HepG2 (cell line): ENCODE results near the gene FAT1. TPM values are rescaled to one million over a fixed set of nuclear protein-coding genes. Genes with fewer than 3 reads are reported as not detected.

Experiments
- ATAC-seq: fragments of 200-7000 bp; cut with Tn5 transposase; 3 replicates; pipeline ENCODE4 v1.9.1; 2020; ENCODE audit warnings: mild to moderate bottlenecking, moderate library complexity
- BruUV-seq: library from RNA; stranded (reverse); fragments of 400-500 nt; replicated peaks from 2 replicates; lab custom pipeline; 2021; lab: Mats Ljungman, UMichigan
- CTCF ChIA-PET: fragments of 300-600 bp; formaldehyde crosslinking; extraction: SDS; loops from one replicate; lab custom pipeline; 2021; ENCODE audit warnings: low total read pairs, inconsistent platforms, low intra/inter-chr PET ratio; lab: Yijun Ruan, JAX
- POLR2A ChIA-PET: fragments of 350-600 bp; sonication (Branson Sonifier 250); formaldehyde crosslinking; loops from one replicate; lab custom pipeline; 2020; ENCODE audit warnings: antibody characterized with exemption, inconsistent platforms; lab: Yijun Ruan, JAX
- DNase-seq: peaks from one replicate; pipeline ENCODE4 v3.0.0-alpha.2; 2015; ENCODE audit warnings: low spot score
- FAIRE-seq: peaks from 3 replicates; lab custom pipeline; 2011; peaks lifted over from hg19 to GRCh38; lab: Jason Lieb, UNC
- H2AFZ ChIP-seq: one replicate; pipeline ENCODE4 v1.6.1; 2011; ENCODE audit warnings: low read length, inconsistent platforms
- H3K27ac ChIP-seq: fragments of 300-600 bp; 3 replicates; pipeline ENCODE4 v1.8.0; 2011; ENCODE audit warnings: mixed run types, mild to moderate bottlenecking, mixed read lengths, low read length, inconsistent platforms; ENCODE audit not compliant: insufficient read depth; ENCODE audit errors: extremely low read length
- H3K27me3 ChIP-seq, 2 experiments: fragments of 200-600 bp in 1 of 2; 2 replicates in 1 of 2; 3 replicates in 1 of 2; pipeline versions ENCODE4 v1.6.0 to v1.8.0; 2011; ENCODE audit warnings: low read length in 2 of 2, mild to moderate bottlenecking in 2 of 2, moderate library complexity in 2 of 2, inconsistent platforms in 1 of 2; ENCODE audit not compliant: insufficient read depth in 2 of 2, control insufficient read depth in 1 of 2
- H3K36me3 ChIP-seq, 2 experiments: fragments of 200-600 bp in 1 of 2; replicated peaks in 1 of 2; 2 replicates in 1 of 2; 3 replicates in 1 of 2; pipeline versions ENCODE4 v1.5.1 to v1.8.0; 2011; ENCODE audit warnings: low read length in 2 of 2, inconsistent platforms in 1 of 2; ENCODE audit not compliant: insufficient read depth in 2 of 2, control insufficient read depth in 1 of 2
- H3K4me1 ChIP-seq: 2 replicates; pipeline ENCODE4 v1.5.1; 2012; ENCODE audit warnings: low read length, inconsistent platforms; ENCODE audit not compliant: insufficient read depth
- H3K4me2 ChIP-seq: 2 replicates; pipeline ENCODE4 v1.6.0; 2011; ENCODE audit warnings: low read depth, low read length, inconsistent platforms
- H3K4me3 ChIP-seq, 3 experiments: fragments of 200-600 bp in 1 of 3; sonication (generic), shearing (Covaris generic) in 1 of 3; replicated peaks in 1 of 3; 2 replicates each; pipeline ENCODE4 v1.5.1; 2011 to 2016; ENCODE audit warnings: low read length in 3 of 3, inconsistent platforms in 2 of 3, low read depth in 2 of 3, mild to moderate bottlenecking in 2 of 3, control low read depth in 1 of 3, mixed read lengths in 1 of 3; ENCODE audit not compliant: insufficient read depth in 1 of 3
- H3K79me2 ChIP-seq: one replicate; pipeline ENCODE4 v1.6.1; 2011; ENCODE audit warnings: low read length, inconsistent platforms; ENCODE audit not compliant: insufficient read depth
- H3K9ac ChIP-seq: 2 replicates; pipeline ENCODE4 v1.6.0; 2011; ENCODE audit warnings: mild to moderate bottlenecking, low read depth, low read length, inconsistent platforms; ENCODE audit not compliant: insufficient read depth
- H3K9me3 ChIP-seq: 2 replicates; pipeline ENCODE4 v1.5.1; 2012; ENCODE audit warnings: mild to moderate bottlenecking, low read length
- H4K20me1 ChIP-seq: 2 replicates; pipeline ENCODE4 v1.6.0; 2011; ENCODE audit warnings: inconsistent platforms, mild to moderate bottlenecking, low read length, moderate library complexity; ENCODE audit not compliant: insufficient read depth
- BORCS8-MEF2B ChIP-seq: sonication (generic); formaldehyde crosslinking; IDR thresholded peaks from 2 replicates; pipeline ENCODE4 v1.8.0; 2022; ENCODE audit warnings: mild to moderate bottlenecking, missing genetic modification reagents
- CBX1 ChIP-seq: IDR thresholded peaks from one replicate; pipeline ENCODE4 v1.6.1; 2016; ENCODE audit warnings: antibody characterized with exemption, low read depth
- CCAR2 ChIP-seq: fragments of 200-400 bp; formaldehyde crosslinking; optimal IDR thresholded peaks from 2 replicates; pipeline ENCODE3; 2018; ENCODE audit warnings: low read depth, mild to moderate bottlenecking, low read length, moderate library complexity
- FOXP1 ChIP-seq, 2 experiments: fragments of 450-650 bp in 1 of 2; IDR thresholded peaks; 2 replicates each; pipeline ENCODE4 v1.6.1; 2017 to 2018; ENCODE audit warnings: antibody characterized with exemption in 1 of 2
- GATAD2A ChIP-seq: IDR thresholded peaks from 2 replicates; pipeline ENCODE4 v1.6.1; 2016
- GTF3A ChIP-seq: sonication (generic); formaldehyde crosslinking; conservative IDR thresholded peaks from 2 replicates; pipeline ENCODE4 v1.4.0; 2020; ENCODE audit warnings: mild to moderate bottlenecking, missing genetic modification reagents
- HMG20B ChIP-seq: conservative IDR thresholded peaks from 2 replicates; pipeline ENCODE4 v1.6.1; 2016; ENCODE audit warnings: missing genetic modification reagents, missing compliant biosample characterization
- HNF4A ChIP-seq: sonication (generic); formaldehyde crosslinking; IDR thresholded peaks from 2 replicates; pipeline ENCODE4 v1.4.0; 2020; ENCODE audit warnings: missing genetic modification reagents
- NFYC ChIP-seq: IDR thresholded peaks from 2 replicates; pipeline ENCODE4 v1.6.1; 2016; ENCODE audit warnings: missing genetic modification reagents, missing compliant biosample characterization
- PCBP2 ChIP-seq: fragments of 200-400 bp; formaldehyde crosslinking; optimal IDR thresholded peaks from 2 replicates; pipeline ENCODE3; 2018; ENCODE audit warnings: low read length, low read depth; ENCODE audit not compliant: poor library complexity, severe bottlenecking
- RBAK ChIP-seq: sonication (generic); formaldehyde crosslinking; IDR thresholded peaks from 2 replicates; pipeline ENCODE4 v1.5.1; 2020; ENCODE audit warnings: mild to moderate bottlenecking, missing genetic modification reagents
- SPEN ChIP-seq: sonication (generic); formaldehyde crosslinking; IDR thresholded peaks from 2 replicates; pipeline ENCODE4 v1.5.1; 2020; ENCODE audit warnings: low read depth, mild to moderate bottlenecking, missing genetic modification reagents
- U2AF2 ChIP-seq: fragments of 200-400 bp; formaldehyde crosslinking; IDR thresholded peaks from 2 replicates; pipeline ENCODE4 v1.6.1; 2017; ENCODE audit warnings: low read depth, mild to moderate bottlenecking, low read length
- YEATS4 ChIP-seq: sonication (generic); formaldehyde crosslinking; IDR thresholded peaks from 2 replicates; pipeline ENCODE4 v1.4.0; 2020; ENCODE audit warnings: missing genetic modification reagents, borderline replicate concordance
- ZNF234 ChIP-seq: sonication (generic); formaldehyde crosslinking; conservative IDR thresholded peaks from 2 replicates; pipeline ENCODE4 v1.5.1; 2020; ENCODE audit warnings: mild to moderate bottlenecking, missing genetic modification reagents
- ZNF292 ChIP-seq: sonication (generic); formaldehyde crosslinking; IDR thresholded peaks from 2 replicates; pipeline ENCODE4 v1.8.1; 2022; ENCODE audit warnings: mild to moderate bottlenecking, low read depth, missing genetic modification reagents, borderline replicate concordance
- ZNF337 ChIP-seq: sonication (generic); formaldehyde crosslinking; IDR thresholded peaks from 2 replicates; pipeline ENCODE4 v1.5.1; 2020; ENCODE audit warnings: missing genetic modification reagents, low read depth, mild to moderate bottlenecking, borderline replicate concordance
- ZNF343 ChIP-seq: sonication (generic); formaldehyde crosslinking; IDR thresholded peaks from 2 replicates; pipeline ENCODE4 v1.4.0; 2020; ENCODE audit warnings: mild to moderate bottlenecking, missing genetic modification reagents
- ZNF460 ChIP-seq: sonication (generic); formaldehyde crosslinking; IDR thresholded peaks from 2 replicates; pipeline ENCODE4 v1.5.1; 2020; ENCODE audit warnings: missing genetic modification reagents, mild to moderate bottlenecking, borderline replicate concordance
- WGBS: methylation state at CpG from one replicate; pipeline ENCODE4 v1.1.6; 2017; ENCODE audit warnings: low lambda C conversion rate; 5-methylcytosine and 5-hydroxymethylcytosine counted together
- in situ Hi-C: cut with HindIII; loops from 2 replicates; pipeline ENCODE4 v1.10.0; 2017; ENCODE audit warnings: low pct_unique_long_range_greater_than_20kb; ENCODE audit not compliant: extremely low pct_ligation_motif_present
- intact Hi-C: fragments of 100-400 bp; cut with micrococcal nuclease; formaldehyde crosslinking; loops from one replicate; pipeline ENCODE4 v1.10.0; 2022; ENCODE audit not compliant: unreplicated experiment
- polyA plus RNA-seq, 8 experiments: library from polyadenylated mRNA; depleted of rRNA in 3 of 8; stranded (reverse) in 7 of 8; unstranded in 1 of 8; fragments of >200 nt; fragmentation: Illumina TruSeq in 4 of 8; extraction: Trizol in 4 of 8; gene quantifications; 2 replicates each; pipeline versions ENCODE4 v1.2.1 to v1.2.3, GENCODE V29; 2011 to 2016; ENCODE audit warnings: low read depth in 4 of 8, missing spikeins in 1 of 8, mixed read lengths in 1 of 8; ENCODE audit not compliant: insufficient read depth in 1 of 8
- total RNA-seq, 5 experiments: library from RNA; depleted of rRNA; stranded (reverse); fragments of >200 nt; fragmentation: Illumina TruSeq; extraction: Trizol; gene quantifications; 2 replicates each; pipeline ENCODE4 v1.2.3, GENCODE V29; 2016; ENCODE audit warnings: low read depth in 1 of 5
- TF ChIP-seq, protein P1 (sequence below): sonication (generic); formaldehyde crosslinking; IDR thresholded peaks from 2 replicates; pipeline ENCODE4 v1.5.0; 2020; ENCODE audit warnings: missing genetic modification reagents, mild to moderate bottlenecking, borderline replicate concordance
- TF ChIP-seq, protein P2 (sequence below): IDR thresholded peaks from 2 replicates; pipeline ENCODE4 v1.6.1; 2016; ENCODE audit warnings: mild to moderate bottlenecking
- TF ChIP-seq, protein P3 (sequence below): sonication (generic); formaldehyde crosslinking; IDR thresholded peaks from 2 replicates; pipeline ENCODE4 v1.5.0; 2020; ENCODE audit warnings: mild to moderate bottlenecking, missing genetic modification reagents, borderline replicate concordance

Gene FAT1
- total and polyA plus RNA-seq, 2 of the 13 experiments (the other 11 are each of a cell fraction or from before 2014, with no cell fraction given), result 185 to 216 TPM

DNA sequence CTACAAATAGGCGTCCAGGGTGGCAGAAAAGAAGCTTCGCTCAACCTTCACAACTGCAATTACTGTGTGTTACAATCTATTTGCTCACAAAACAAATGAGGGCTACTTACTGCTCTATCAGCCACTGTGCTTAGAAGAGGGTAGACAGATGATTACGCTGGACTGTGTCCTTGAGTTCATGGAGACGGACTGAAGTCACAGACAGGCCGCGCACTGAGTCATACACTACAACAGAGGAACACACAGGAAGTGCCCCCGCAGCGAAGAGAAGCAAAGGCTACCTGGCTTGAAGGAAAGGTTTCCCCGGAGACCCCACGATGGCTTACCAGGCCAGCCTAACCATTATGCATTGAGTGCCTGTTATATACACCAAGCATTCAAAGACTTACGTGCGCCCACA lies 25.6 kb downstream of the FAT1 start:
- FAIRE-seq (peak; percentile 63), DNase-seq (peak; percentile 83), ATAC-seq (peak; percentile 86)
- intact Hi-C loops, result loop anchor here (2.0 kb wide), 1 partner anchor 13 kb away; no protein-coding TSS in a partner anchor
- 57% methylated on average over 12 of the region's 12 CpGs for WGBS
- in situ Hi-C loops, result no loop called here
- H3K4me3 ChIP-seq, result 0 out of 6 replicates have a peak overlapping the region, but pooled peaks of 1 of the 3 experiments have one; percentile 25
- H3K9me3 ChIP-seq, result no peaks in the 10 kb centered on the region
- BruUV-seq, result no TSS peak
- peaks cover 88% of the 10 kb centered on the region for H3K4me1 ChIP-seq
- no peak overlapping the region for H2AFZ ChIP-seq
- peak overlapping the region; percentile 48 for H3K27ac ChIP-seq
- POLR2A ChIA-PET, result interaction anchor here (1.9 kb wide), 1 partner anchor 12 kb away, joined by 8 read pairs; no protein-coding TSS in a partner anchor
- H3K27me3 ChIP-seq, result no peaks in the 10 kb centered on the region
- peak overlapping the region; percentile 40 for H3K4me2 ChIP-seq
- no peak overlapping the region; the same call in 1 of the 2 replicates for H3K9ac ChIP-seq
- peaks cover 100% of the 10 kb centered on the region for H3K79me2 ChIP-seq
- H4K20me1 ChIP-seq, result peaks cover 64% of the 10 kb centered on the region
- H3K36me3 ChIP-seq, result peaks cover 10 to 22% of the 10 kb centered on the region in 2 experiments
- CTCF ChIA-PET, result no interaction called here
- TF ChIP-seq ZNF292 (CRISPR knock-in tag), result peak; percentile 75; the same call in 1 of the 2 replicates
- no peak for TF ChIP-seq U2AF2
- peak; percentile 83 for TF ChIP-seq GATAD2A (CRISPR knock-in tag)
- TF ChIP-seq ZNF234, result no peak
- no peak for TF ChIP-seq ZNF460 (CRISPR knock-in tag)
- TF ChIP-seq GTF3A (CRISPR knock-in tag), result no peak
- TF ChIP-seq, protein P1, sequence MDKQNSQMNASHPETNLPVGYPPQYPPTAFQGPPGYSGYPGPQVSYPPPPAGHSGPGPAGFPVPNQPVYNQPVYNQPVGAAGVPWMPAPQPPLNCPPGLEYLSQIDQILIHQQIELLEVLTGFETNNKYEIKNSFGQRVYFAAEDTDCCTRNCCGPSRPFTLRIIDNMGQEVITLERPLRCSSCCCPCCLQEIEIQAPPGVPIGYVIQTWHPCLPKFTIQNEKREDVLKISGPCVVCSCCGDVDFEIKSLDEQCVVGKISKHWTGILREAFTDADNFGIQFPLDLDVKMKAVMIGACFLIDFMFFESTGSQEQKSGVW (CRISPR knock-in tag), result no peak
- no peak for TF ChIP-seq RBAK (CRISPR knock-in tag)
- TF ChIP-seq, protein P2, sequence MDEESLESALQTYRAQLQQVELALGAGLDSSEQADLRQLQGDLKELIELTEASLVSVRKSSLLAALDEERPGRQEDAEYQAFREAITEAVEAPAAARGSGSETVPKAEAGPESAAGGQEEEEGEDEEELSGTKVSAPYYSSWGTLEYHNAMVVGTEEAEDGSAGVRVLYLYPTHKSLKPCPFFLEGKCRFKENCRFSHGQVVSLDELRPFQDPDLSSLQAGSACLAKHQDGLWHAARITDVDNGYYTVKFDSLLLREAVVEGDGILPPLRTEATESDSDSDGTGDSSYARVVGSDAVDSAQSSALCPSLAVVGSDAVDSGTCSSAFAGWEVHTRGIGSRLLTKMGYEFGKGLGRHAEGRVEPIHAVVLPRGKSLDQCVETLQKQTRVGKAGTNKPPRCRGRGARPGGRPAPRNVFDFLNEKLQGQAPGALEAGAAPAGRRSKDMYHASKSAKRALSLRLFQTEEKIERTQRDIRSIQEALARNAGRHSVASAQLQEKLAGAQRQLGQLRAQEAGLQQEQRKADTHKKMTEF (CRISPR knock-in tag), result peak; percentile 58; the same call in 1 of the 2 replicates
- TF ChIP-seq YEATS4 (CRISPR knock-in tag), result no peak
- no peak for TF ChIP-seq CCAR2
- TF ChIP-seq ZNF343 (CRISPR knock-in tag), result no peak
- TF ChIP-seq PCBP2, result no peak
- TF ChIP-seq ZNF337, result 0 out of 2 replicates have a peak, but pooled peaks have one; percentile 51
- TF ChIP-seq HNF4A, result peak; percentile 83
- no peak for TF ChIP-seq FOXP1 (IDR thresholded peaks at IDR 0.05)
- peak; percentile 59; the same call in 1 of the 2 replicates for TF ChIP-seq FOXP1 (CRISPR knock-in tag; IDR thresholded peaks at IDR 0.05)
- 0 out of 2 replicates have a peak, but pooled peaks have one; percentile 22 for TF ChIP-seq HMG20B (CRISPR knock-in tag)
- no peak for TF ChIP-seq BORCS8-MEF2B (CRISPR knock-in tag)
- TF ChIP-seq SPEN (CRISPR knock-in tag), result no peak
- TF ChIP-seq NFYC (CRISPR knock-in tag), result no peak
- no peak for TF ChIP-seq CBX1
- TF ChIP-seq, protein P3, sequence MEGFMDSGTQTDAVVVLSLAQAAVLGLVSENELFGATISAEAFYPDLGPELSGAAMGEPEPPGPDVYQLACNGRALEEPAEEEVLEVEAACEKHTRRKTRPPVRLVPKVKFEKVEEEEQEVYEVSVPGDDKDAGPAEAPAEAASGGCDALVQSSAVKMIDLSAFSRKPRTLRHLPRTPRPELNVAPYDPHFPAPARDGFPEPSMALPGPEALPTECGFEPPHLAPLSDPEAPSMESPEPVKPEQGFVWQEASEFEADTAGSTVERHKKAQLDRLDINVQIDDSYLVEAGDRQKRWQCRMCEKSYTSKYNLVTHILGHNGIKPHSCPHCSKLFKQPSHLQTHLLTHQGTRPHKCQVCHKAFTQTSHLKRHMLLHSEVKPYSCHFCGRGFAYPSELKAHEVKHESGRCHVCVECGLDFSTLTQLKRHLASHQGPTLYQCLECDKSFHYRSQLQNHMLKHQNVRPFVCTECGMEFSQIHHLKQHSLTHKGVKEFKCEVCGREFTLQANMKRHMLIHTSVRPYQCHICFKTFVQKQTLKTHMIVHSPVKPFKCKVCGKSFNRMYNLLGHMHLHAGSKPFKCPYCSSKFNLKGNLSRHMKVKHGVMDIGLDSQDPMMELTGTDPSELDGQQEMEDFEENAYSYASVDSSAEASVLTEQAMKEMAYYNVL (CRISPR knock-in tag), result peak; percentile 37; the same call in 1 of the 2 replicates
